Neural cell (in vitro differentiated cells): ENCODE results near the gene FAM200A.

ENCODE experiments used
- CTCF ChIP-seq: fragments of 450-650 bp; IDR thresholded peaks from 2 replicates; pipeline ENCODE4 v1.5.1; 2014; ENCODE audit warnings: antibody characterized with exemption, mild to moderate bottlenecking, moderate library complexity; ENCODE audit not compliant: poor library complexity, severe bottlenecking
- EP300 ChIP-seq: fragments of 450-650 bp; conservative IDR thresholded peaks from 2 replicates; pipeline ENCODE4 v1.6.1; 2014; ENCODE audit warnings: antibody characterized with exemption, mild to moderate bottlenecking, moderate library complexity; ENCODE audit not compliant: poor library complexity, severe bottlenecking
- EZH2 ChIP-seq: fragments of 200-600, 300-800 bp; shearing (Covaris generic), sonication (generic); IDR thresholded peaks from 2 replicates; pipeline ENCODE4 v1.6.1; 2014; ENCODE audit warnings: antibody characterized with exemption, low read length, borderline replicate concordance, mild to moderate bottlenecking; ENCODE audit not compliant: insufficient read depth, poor library complexity, severe bottlenecking
- MXI1 ChIP-seq: fragments of 450-650 bp; conservative IDR thresholded peaks from 2 replicates; pipeline ENCODE4 v1.6.1; 2014; ENCODE audit warnings: antibody characterized with exemption, mild to moderate bottlenecking; ENCODE audit not compliant: poor library complexity, severe bottlenecking
- POLR2AphosphoS5 ChIP-seq: IDR thresholded peaks from 2 replicates; pipeline ENCODE4 v1.6.1; 2012
- RAD21 ChIP-seq: fragments of 450-650 bp; conservative IDR thresholded peaks from 2 replicates; pipeline ENCODE4 v1.6.1; 2014; ENCODE audit warnings: antibody characterized with exemption, mild to moderate bottlenecking, moderate library complexity
- REST ChIP-seq: IDR thresholded peaks from 2 replicates; pipeline ENCODE4 v1.6.1; 2012; ENCODE audit warnings: borderline replicate concordance
- SMC3 ChIP-seq: fragments of 450-650 bp; conservative IDR thresholded peaks from 2 replicates; pipeline ENCODE4 v1.6.1; 2014; ENCODE audit warnings: antibody characterized with exemption, mild to moderate bottlenecking, moderate library complexity; ENCODE audit not compliant: poor library complexity
- TAF1 ChIP-seq: IDR thresholded peaks from 2 replicates; pipeline ENCODE4 v1.6.1; 2012; ENCODE audit warnings: low read depth

- no peak for TF ChIP-seq CTCF
- TF ChIP-seq EZH2 = no peak
- TF ChIP-seq POLR2AphosphoS5 = no peak
- TF ChIP-seq REST = no peak
- no peak for TF ChIP-seq EP300
- no peak for TF ChIP-seq RAD21
- TF ChIP-seq TAF1 = no peak
- no peak for TF ChIP-seq MXI1
- TF ChIP-seq SMC3 = no peak
Measured at GRCh38 chr7:99561737-99562051, 9.8 kb upstream of the FAM200A start.
